HepG2 (cell line): Measurements from ENCODE around the gene SCAMP3. TPM values are rescaled to one million over a fixed set of nuclear protein-coding genes. Genes with fewer than 3 reads are reported as not detected.

Experiments used
- AHR ChIP-seq: IDR thresholded peaks from 2 replicates; pipeline ENCODE4 v1.6.1; 2018; ENCODE audit warnings: missing genetic modification reagents, missing compliant biosample characterization
- ATF4 ChIP-seq, 2 experiments: fragments of 450-650 bp in 1 of 2; sonication (generic) in 1 of 2; formaldehyde crosslinking; IDR thresholded peaks; 2 replicates each; pipeline versions ENCODE4 v1.5.0 to v1.8.0; 2020 to 2022; ENCODE audit warnings: mild to moderate bottlenecking in 1 of 2, missing genetic modification reagents in 1 of 2
- BCL6 ChIP-seq: IDR thresholded peaks from 2 replicates; pipeline ENCODE4 v1.6.1; 2016; ENCODE audit warnings: missing genetic modification reagents, missing compliant biosample characterization
- CHCHD3 ChIP-seq: sonication (generic); formaldehyde crosslinking; IDR thresholded peaks from 2 replicates; pipeline ENCODE4 v1.8.0; 2022; ENCODE audit warnings: mild to moderate bottlenecking, missing genetic modification reagents, moderate library complexity
- CREB1 ChIP-seq, 2 experiments: fragments of 450-650 bp in 1 of 2; IDR thresholded peaks; 2 replicates each; pipeline ENCODE4 v1.6.1; 2016 to 2017; ENCODE audit warnings: control low read depth in 1 of 2, mild to moderate bottlenecking in 1 of 2, missing compliant biosample characterization in 1 of 2, missing genetic modification characterization in 1 of 2
- GABPB1 ChIP-seq: IDR thresholded peaks from 2 replicates; pipeline ENCODE4 v1.6.1; 2016; ENCODE audit warnings: mild to moderate bottlenecking, missing genetic modification reagents, moderate library complexity, missing compliant biosample characterization
- GMEB2 ChIP-seq: IDR thresholded peaks from 2 replicates; pipeline ENCODE4 v1.6.1; 2016; ENCODE audit warnings: missing biosample characterization, missing genetic modification reagents, low read depth
- HIC2 ChIP-seq: sonication (generic); formaldehyde crosslinking; IDR thresholded peaks from 2 replicates; pipeline ENCODE4 v1.9.0; 2022; ENCODE audit warnings: low read depth, missing genetic modification reagents
- ISX ChIP-seq: sonication (generic); formaldehyde crosslinking; conservative IDR thresholded peaks from 2 replicates; pipeline ENCODE4 v1.5.0; 2020; ENCODE audit warnings: missing genetic modification reagents
- KLF6 ChIP-seq: IDR thresholded peaks from 2 replicates; pipeline ENCODE4 v1.8.0; 2016; ENCODE audit warnings: missing biosample characterization, missing genetic modification reagents
- RFX1 ChIP-seq: fragments of 450-650 bp; IDR thresholded peaks from 2 replicates; pipeline ENCODE4 v1.6.1; 2017
- SIX1 ChIP-seq: sonication (generic); formaldehyde crosslinking; IDR thresholded peaks from 2 replicates; pipeline ENCODE4 v1.4.0; 2020; ENCODE audit warnings: missing genetic modification reagents, borderline replicate concordance
- SMAD9 ChIP-seq: sonication (generic); formaldehyde crosslinking; IDR thresholded peaks from 2 replicates; pipeline ENCODE4 v1.5.1; 2020; ENCODE audit warnings: mild to moderate bottlenecking, missing genetic modification reagents
- TMF1 ChIP-seq: sonication (generic); formaldehyde crosslinking; IDR thresholded peaks from 2 replicates; pipeline ENCODE4 v1.8.1; 2022; ENCODE audit warnings: low read depth, missing genetic modification reagents
- TSC22D2 ChIP-seq: sonication (generic); formaldehyde crosslinking; IDR thresholded peaks from 2 replicates; pipeline ENCODE4 v1.5.1; 2020; ENCODE audit warnings: missing genetic modification reagents, mild to moderate bottlenecking, borderline replicate concordance
- ZFP62 ChIP-seq: sonication (generic); formaldehyde crosslinking; IDR thresholded peaks from 2 replicates; pipeline ENCODE4 v1.4.0; 2020; ENCODE audit warnings: missing genetic modification reagents
- ZNF260 ChIP-seq: sonication (generic); formaldehyde crosslinking; IDR thresholded peaks from 2 replicates; pipeline ENCODE4 v1.4.0; 2020; ENCODE audit warnings: missing genetic modification reagents, low read depth, mild to moderate bottlenecking, borderline replicate concordance
- ZNF354B ChIP-seq: sonication (generic); formaldehyde crosslinking; IDR thresholded peaks from 2 replicates; pipeline ENCODE4 v1.8.0; 2022; ENCODE audit warnings: mild to moderate bottlenecking, missing genetic modification reagents
- ZNF670 ChIP-seq: sonication (generic); formaldehyde crosslinking; IDR thresholded peaks from 2 replicates; pipeline ENCODE4 v1.8.0; 2022; ENCODE audit warnings: mild to moderate bottlenecking, missing genetic modification reagents, borderline replicate concordance
- ZNF749 ChIP-seq: sonication (generic); formaldehyde crosslinking; IDR thresholded peaks from 2 replicates; pipeline ENCODE4 v1.8.0; 2022; ENCODE audit warnings: mild to moderate bottlenecking, missing genetic modification reagents, moderate library complexity, borderline replicate concordance
- ZNF839 ChIP-seq: sonication (generic); formaldehyde crosslinking; IDR thresholded peaks from 2 replicates; pipeline ENCODE4 v1.4.0; 2020; ENCODE audit warnings: missing genetic modification reagents, mild to moderate bottlenecking, borderline replicate concordance
- polyA plus RNA-seq, 8 experiments: library from polyadenylated mRNA; depleted of rRNA in 3 of 8; stranded (reverse) in 7 of 8; unstranded in 1 of 8; fragments of >200 nt; fragmentation: Illumina TruSeq in 4 of 8; extraction: Trizol in 4 of 8; gene quantifications; 2 replicates each; pipeline versions ENCODE4 v1.2.1 to v1.2.3, GENCODE V29; 2011 to 2016; ENCODE audit warnings: low read depth in 4 of 8, missing spikeins in 1 of 8, mixed read lengths in 1 of 8; ENCODE audit not compliant: insufficient read depth in 1 of 8
- total RNA-seq, 5 experiments: library from RNA; depleted of rRNA; stranded (reverse); fragments of >200 nt; fragmentation: Illumina TruSeq; extraction: Trizol; gene quantifications; 2 replicates each; pipeline ENCODE4 v1.2.3, GENCODE V29; 2016; ENCODE audit warnings: low read depth in 1 of 5
- TF ChIP-seq, protein P1 (sequence below): IDR thresholded peaks from 2 replicates; pipeline ENCODE4 v1.6.1; 2012; ENCODE audit warnings: inconsistent platforms
- TF ChIP-seq, protein P2 (sequence below): sonication (generic); formaldehyde crosslinking; IDR thresholded peaks from 2 replicates; pipeline ENCODE4 v1.5.0; 2020; ENCODE audit warnings: missing genetic modification reagents

SCAMP3 gene
- total and polyA plus RNA-seq, 2 of the 13 experiments (the other 11 are each of a cell fraction or from before 2014, with no cell fraction given) = 46.8 to 83.3 TPM

GRCh38 chr1:155226910-155227260 is 35.3 kb downstream of the SCAMP3 start (continued):
- TF ChIP-seq ZNF260 (no peak), ZNF354B (CRISPR knock-in tag) (no peak), RFX1 (no peak), ISX (CRISPR knock-in tag) (no peak), CHCHD3 (CRISPR knock-in tag) (0 out of 2 replicates have a peak, but pooled peaks have one; percentile 28), SIX1 (CRISPR knock-in tag) (no peak), CREB1 (IDR thresholded peaks at IDR 0.05) (no peak), CREB1 (CRISPR knock-in tag; IDR thresholded peaks at IDR 0.05) (no peak), ZNF749 (CRISPR knock-in tag) (no peak), ZNF839 (CRISPR knock-in tag) (no peak), GMEB2 (CRISPR knock-in tag) (no peak), ZNF670 (CRISPR knock-in tag) (no peak), KLF6 (no peak), TSC22D2 (CRISPR knock-in tag) (no peak), ATF4 (CRISPR knock-in tag; IDR thresholded peaks at IDR 0.05) (no peak; a peak in 1 of 4 replicates), ZFP62 (no peak), HIC2 (no peak), TMF1 (CRISPR knock-in tag) (no peak), BCL6 (CRISPR knock-in tag) (no peak), GABPB1 (no peak), SMAD9 (CRISPR knock-in tag) (0 out of 2 replicates have a peak, but pooled peaks have one; percentile 28), AHR (CRISPR knock-in tag) (no peak)
- TF ChIP-seq, protein P1, sequence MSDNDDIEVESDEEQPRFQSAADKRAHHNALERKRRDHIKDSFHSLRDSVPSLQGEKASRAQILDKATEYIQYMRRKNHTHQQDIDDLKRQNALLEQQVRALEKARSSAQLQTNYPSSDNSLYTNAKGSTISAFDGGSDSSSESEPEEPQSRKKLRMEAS = peak; percentile 91
- TF ChIP-seq, protein P2, sequence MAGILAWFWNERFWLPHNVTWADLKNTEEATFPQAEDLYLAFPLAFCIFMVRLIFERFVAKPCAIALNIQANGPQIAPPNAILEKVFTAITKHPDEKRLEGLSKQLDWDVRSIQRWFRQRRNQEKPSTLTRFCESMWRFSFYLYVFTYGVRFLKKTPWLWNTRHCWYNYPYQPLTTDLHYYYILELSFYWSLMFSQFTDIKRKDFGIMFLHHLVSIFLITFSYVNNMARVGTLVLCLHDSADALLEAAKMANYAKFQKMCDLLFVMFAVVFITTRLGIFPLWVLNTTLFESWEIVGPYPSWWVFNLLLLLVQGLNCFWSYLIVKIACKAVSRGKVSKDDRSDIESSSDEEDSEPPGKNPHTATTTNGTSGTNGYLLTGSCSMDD (CRISPR knock-in tag) = no peak
